Measurements from ENCODE around the gene GPR179. TPM values are rescaled to one million over a fixed set of nuclear protein-coding genes. Genes with fewer than 3 reads are reported as not detected.
A peak's percentile ranks its signal among the peaks of the same experiment; 100 is the strongest.

GPR179 gene
- total RNA-seq, 2 experiments from 2014 or later, result 0.07 TPM; not detected in 1

- ChIA-PET CTCF (interaction anchor here (0.7 to 11.9 kb wide), 7 partner anchors 9 to 69 kb away, joined by 3 to 203 read pairs (median 3); no protein-coding TSS in a partner anchor), POLR2A (interaction anchor here (0.8 to 1.9 kb wide), 4 partner anchors 8 to 33 kb away, joined by 3 to 9 read pairs (median 3); no protein-coding TSS in a partner anchor)
- no peaks in the 10 kb centered on the region for H3K36me3 Mint-ChIP-seq (ENCODE audit: low read depth)
- no peak overlapping the region for H3K27ac Mint-ChIP-seq
- no peak overlapping the region for H3K4me3 Mint-ChIP-seq
- no peak for TF ChIP-seq CTCF (IDR thresholded peaks at IDR 0.05)
- no peak for ATAC-seq
- H3K4me1 Mint-ChIP-seq (ENCODE audit: low read depth), result peaks cover 49% of the 10 kb centered on the region
- DNase-seq, result no peak
- no peaks in the 10 kb centered on the region for H3K27me3 Mint-ChIP-seq
- intact Hi-C loops (cut with micrococcal nuclease), result no loop called here
- no peaks in the 10 kb centered on the region for H3K9me3 Mint-ChIP-seq
Observed at GRCh38 chr17:38355251-38355650, 11.5 kb upstream of the GPR179 start.

GRCh38 chr17:38354466-38354865 lies 10.7 kb upstream of the GPR179 start:
- Mint-ChIP-seq H3K4me1 (ENCODE audit: low read depth) (peaks cover 52% of the 10 kb centered on the region), H3K9me3 (no peaks in the 10 kb centered on the region), H3K27me3 (no peaks in the 10 kb centered on the region), H3K27ac (no peak overlapping the region), H3K36me3 (ENCODE audit: low read depth) (no peaks in the 10 kb centered on the region), H3K4me3 (no peak overlapping the region)
- intact Hi-C loops (cut with micrococcal nuclease), result no loop called here
- ATAC-seq (no peak), DNase-seq (no peak)
- TF ChIP-seq CTCF (IDR thresholded peaks at IDR 0.05), result no peak
- POLR2A ChIA-PET, result interaction anchor here (1.0 to 1.9 kb wide), 6 partner anchors 9 to 314 kb away, joined by 3 to 9 read pairs (median 3); no protein-coding TSS in a partner anchor
- CTCF ChIA-PET, result interaction anchor here (0.9 to 11.9 kb wide), 7 partner anchors 10 to 69 kb away, joined by 3 to 203 read pairs (median 5); no protein-coding TSS in a partner anchor

DNA sequence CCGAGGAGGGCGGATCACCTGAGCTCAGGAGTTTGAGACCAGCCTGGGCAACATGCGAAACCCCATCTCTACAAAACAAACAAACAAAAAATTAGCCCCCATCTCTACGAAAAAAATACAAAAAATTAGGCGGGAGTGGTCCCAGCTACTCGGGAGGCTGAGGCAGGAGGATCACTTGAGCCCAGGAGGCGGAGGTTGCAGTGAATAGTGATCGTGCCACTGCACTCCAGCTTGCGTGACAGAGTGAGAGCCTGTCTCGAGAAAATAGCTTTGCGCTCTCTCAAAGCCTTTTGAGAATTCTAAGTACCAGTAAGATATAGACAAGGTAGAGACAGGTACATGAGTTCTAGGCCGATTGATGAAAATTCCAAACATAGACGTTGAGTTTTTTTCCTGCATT lies 9.9 kb upstream of the GPR179 start:
- POLR2A ChIA-PET, result interaction anchor here (1.1 to 1.9 kb wide), 3 partner anchors 10 to 19 kb away, joined by 3 to 9 read pairs (median 3); no protein-coding TSS in a partner anchor
- Mint-ChIP-seq H3K4me1 (ENCODE audit: low read depth) (peaks cover 53% of the 10 kb centered on the region), H3K27ac (no peak overlapping the region), H3K36me3 (ENCODE audit: low read depth) (no peaks in the 10 kb centered on the region), H3K4me3 (peak overlapping the region; percentile 73), H3K27me3 (no peaks in the 10 kb centered on the region), H3K9me3 (no peaks in the 10 kb centered on the region)
- no peak for DNase-seq
- intact Hi-C loops (cut with micrococcal nuclease), result no loop called here
- no peak for TF ChIP-seq CTCF (IDR thresholded peaks at IDR 0.05)
- CTCF ChIA-PET, result interaction anchor here (0.5 to 11.9 kb wide), 9 partner anchors 11 to 1936 kb away, joined by 3 to 203 read pairs (median 4); partner anchors contain the start of gene ARHGAP23
- ATAC-seq, result no peak

- Mint-ChIP-seq H3K4me1 (ENCODE audit: low read depth) (peaks cover 52% of the 10 kb centered on the region), H3K4me3 (peak overlapping the region; percentile 73), H3K27ac (no peak overlapping the region), H3K9me3 (no peaks in the 10 kb centered on the region), H3K27me3 (no peaks in the 10 kb centered on the region), H3K36me3 (ENCODE audit: low read depth) (no peaks in the 10 kb centered on the region)
- TF ChIP-seq CTCF (IDR thresholded peaks at IDR 0.05), result no peak
- intact Hi-C loops (cut with micrococcal nuclease), result no loop called here
- CTCF ChIA-PET, result interaction anchor here (0.5 to 11.9 kb wide), 7 partner anchors 11 to 1936 kb away, joined by 3 to 203 read pairs (median 7); no protein-coding TSS in a partner anchor
- POLR2A ChIA-PET, result interaction anchor here (0.9 to 1.4 kb wide), 3 partner anchors 10 to 63 kb away, joined by 3 to 4 read pairs (median 3); no protein-coding TSS in a partner anchor
- ATAC-seq (no peak), DNase-seq (no peak)
Observed at GRCh38 chr17:38353086-38353604, 9.4 kb upstream of the GPR179 start.

Data from activated CD8-positive, alpha-beta T cell treated with anti-CD3 and anti-CD28 coated beads for 36 hours (primary cell).